ENCODE measurements around the gene CES2. TPM values are rescaled to one million over a fixed set of nuclear protein-coding genes. Genes with fewer than 3 reads are reported as not detected.

CES2 gene
- total RNA-seq, 1 donor: 38.9 TPM

- no peak for DNase-seq (ENCODE audit: low read depth)
- H3K4me3 ChIP-seq (ENCODE audit: low read depth, low read length): peak overlapping the region; percentile 78
- no peak for TF ChIP-seq CTCF (IDR thresholded peaks at IDR 0.05; ENCODE audit: insufficient read depth, low read depth, low read length)
These were observed 1.1 kb downstream of the CES2 start for GRCh38 chr16:66936462-66936861.

DNA sequence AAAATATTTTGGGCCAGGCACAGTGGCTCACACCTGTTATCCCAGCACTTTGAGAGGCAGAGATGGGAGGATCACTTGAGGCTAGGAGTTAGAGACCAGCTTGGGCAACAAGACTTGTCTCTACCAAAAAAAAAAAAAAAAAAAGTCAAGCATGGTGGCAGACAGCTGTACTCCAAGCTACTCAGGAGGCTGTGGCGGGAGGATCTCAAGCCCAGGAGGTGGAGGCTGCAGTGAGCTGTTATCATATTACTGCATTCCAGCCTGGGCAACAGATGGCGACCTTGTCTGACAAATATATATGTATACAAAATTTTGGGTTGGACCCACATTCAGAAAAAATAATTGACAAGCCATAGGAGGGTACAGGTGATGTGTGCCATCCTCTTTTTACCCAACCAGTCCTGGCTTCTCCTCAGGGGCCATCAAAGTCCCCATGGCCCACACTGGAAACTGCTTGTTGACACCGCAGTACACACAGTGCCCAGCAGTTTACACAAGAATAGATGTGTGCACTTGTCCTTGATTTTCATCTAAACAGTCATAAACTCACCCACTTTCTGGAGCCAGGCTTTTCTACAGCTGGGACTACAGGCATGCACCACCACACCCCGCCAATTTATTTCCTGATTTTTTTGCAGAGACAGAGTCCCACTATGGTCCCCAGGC is 1.7 kb downstream of the CES2 start:
- no peak overlapping the region for H3K4me3 ChIP-seq (ENCODE audit: low read depth, low read length)
- DNase-seq (ENCODE audit: low read depth): no peak
- no peak for TF ChIP-seq CTCF (IDR thresholded peaks at IDR 0.05; ENCODE audit: insufficient read depth, low read depth, low read length)

DNA sequence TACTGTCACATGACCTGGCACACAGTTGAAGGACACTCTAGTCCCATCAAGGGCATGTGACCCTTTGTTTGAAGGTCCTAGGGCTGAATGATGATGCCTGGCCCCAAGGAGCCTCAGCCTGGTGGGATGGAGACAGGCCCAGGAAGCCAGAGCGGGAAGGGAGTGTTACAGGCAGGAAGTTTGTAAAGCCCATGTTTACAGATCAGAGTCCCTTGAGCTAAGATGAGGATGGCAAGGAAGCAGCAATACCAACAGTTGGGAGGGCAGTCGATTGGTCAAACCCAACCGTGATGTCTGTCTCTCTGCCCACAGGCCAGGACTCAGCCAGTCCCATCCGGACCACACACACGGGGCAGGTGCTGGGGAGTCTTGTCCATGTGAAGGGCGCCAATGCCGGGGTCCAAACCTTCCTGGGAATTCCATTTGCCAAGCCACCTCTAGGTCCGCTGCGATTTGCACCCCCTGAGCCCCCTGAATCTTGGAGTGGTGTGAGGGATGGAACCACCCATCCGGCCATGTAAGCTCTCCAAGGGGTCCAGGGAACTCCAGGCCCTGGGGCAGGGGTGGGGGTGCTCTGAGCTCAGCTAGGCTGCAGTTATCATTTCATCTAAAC is 2.5 kb downstream of the CES2 start:
- DNase-seq (ENCODE audit: low read depth): no peak
- no peak overlapping the region for H3K4me3 ChIP-seq (ENCODE audit: low read depth, low read length)
- no peak for TF ChIP-seq CTCF (IDR thresholded peaks at IDR 0.05; ENCODE audit: insufficient read depth, low read depth, low read length)

DNA sequence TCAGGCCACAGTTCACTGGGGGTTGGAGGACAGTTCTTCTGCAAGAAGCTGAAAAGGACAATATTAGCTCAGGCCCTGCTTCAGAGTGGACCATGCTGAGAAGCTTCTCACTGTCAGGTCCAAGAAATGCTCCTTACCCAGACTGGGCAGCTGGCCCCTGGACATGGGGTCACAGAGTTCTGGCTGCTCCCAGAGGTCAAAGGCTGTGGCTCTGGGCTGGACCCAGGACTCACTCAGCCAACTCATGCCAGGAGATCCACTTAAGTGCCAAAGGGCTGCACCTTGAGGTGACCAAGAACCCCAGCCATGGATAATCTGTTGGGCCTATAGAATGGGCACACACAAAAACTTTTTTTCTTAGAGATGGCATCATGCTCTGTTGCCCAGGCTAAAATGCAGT is 4.0 kb downstream of the CES2 start:
- no peak overlapping the region for H3K4me3 ChIP-seq (ENCODE audit: low read depth, low read length)
- no peak for DNase-seq (ENCODE audit: low read depth)
- no peak for TF ChIP-seq CTCF (IDR thresholded peaks at IDR 0.05; ENCODE audit: insufficient read depth, low read depth, low read length)

- TF ChIP-seq CTCF (IDR thresholded peaks at IDR 0.05; ENCODE audit: insufficient read depth, low read depth, low read length): no peak
- DNase-seq (ENCODE audit: low read depth): no peak
- no peak overlapping the region for H3K4me3 ChIP-seq (ENCODE audit: low read depth, low read length)
These were observed 4.9 kb downstream of the CES2 start for GRCh38 chr16:66940236-66940635.

- no peak for DNase-seq (ENCODE audit: low read depth)
- no peak for TF ChIP-seq CTCF (IDR thresholded peaks at IDR 0.05; ENCODE audit: insufficient read depth, low read depth, low read length)
- no peak overlapping the region for H3K4me3 ChIP-seq (ENCODE audit: low read depth, low read length)
These were observed 7.7 kb downstream of the CES2 start for GRCh38 chr16:66942981-66943380.

Data from fibroblast of villous mesenchyme (primary cell).